ENCODE measurements around the gene FAM209A.

- TF ChIP-seq CTCF (optimal IDR thresholded peaks at IDR 0.05 in 1 of 3, IDR thresholded peaks at IDR 0.05 in 1 of 3, conservative IDR thresholded peaks at IDR 0.05 in 1 of 3; ENCODE audit: extremely low read depth in 1 of 3, insufficient read depth in 2 of 3, low read length in 3 of 3) (no peak), EZH2 (IDR thresholded peaks at IDR 0.05; ENCODE audit: low read length) (no peak)
Observed at GRCh38 chr20:56572172-56572571, 47.6 kb downstream of the FAM209A start.

All from keratinocyte (primary cell).